Measurements from ENCODE around the gene SHROOM1. TPM values are rescaled to one million over a fixed set of nuclear protein-coding genes. Genes with fewer than 3 reads are reported as not detected.

SHROOM1 gene
- total RNA-seq, 1 donor from 2014 or later, result 4.5 TPM

GRCh38 chr5:132824426-132824825 lies 6.0 kb downstream of the SHROOM1 start:
- H3K4me3 Mint-ChIP-seq (ENCODE audit: unreplicated experiment), result no peak overlapping the region
- TF ChIP-seq CTCF (IDR thresholded peaks at IDR 0.05), result no peak
- no peak for DNase-seq (ENCODE audit: extremely low spot score, unreplicated experiment)
- no peak overlapping the region for H3K27ac Mint-ChIP-seq (ENCODE audit: unreplicated experiment)
- no peaks in the 10 kb centered on the region for H3K27me3 Mint-ChIP-seq (ENCODE audit: unreplicated experiment)
- H3K36me3 Mint-ChIP-seq (ENCODE audit: unreplicated experiment), result no peaks in the 10 kb centered on the region
- H3K4me1 Mint-ChIP-seq (ENCODE audit: unreplicated experiment), result peaks cover 14% of the 10 kb centered on the region
- H3K9me3 Mint-ChIP-seq (ENCODE audit: unreplicated experiment), result no peaks in the 10 kb centered on the region

- Mint-ChIP-seq H3K9me3 (ENCODE audit: unreplicated experiment) (no peaks in the 10 kb centered on the region), H3K36me3 (ENCODE audit: unreplicated experiment) (no peaks in the 10 kb centered on the region), H3K4me1 (ENCODE audit: unreplicated experiment) (peaks cover 10% of the 10 kb centered on the region), H3K27me3 (ENCODE audit: unreplicated experiment) (no peaks in the 10 kb centered on the region), H3K27ac (ENCODE audit: unreplicated experiment) (no peak overlapping the region), H3K4me3 (ENCODE audit: unreplicated experiment) (no peak overlapping the region)
- DNase-seq (ENCODE audit: extremely low spot score, unreplicated experiment), result no peak
- TF ChIP-seq CTCF (IDR thresholded peaks at IDR 0.05), result no peak
Measured at GRCh38 chr5:132823481-132824050, 6.9 kb downstream of the SHROOM1 start.

- H3K36me3 Mint-ChIP-seq (ENCODE audit: unreplicated experiment), result no peaks in the 10 kb centered on the region
- H3K27ac Mint-ChIP-seq (ENCODE audit: unreplicated experiment), result no peak overlapping the region
- no peak for DNase-seq (ENCODE audit: extremely low spot score, unreplicated experiment)
- peaks cover 10% of the 10 kb centered on the region for H3K4me1 Mint-ChIP-seq (ENCODE audit: unreplicated experiment)
- no peak overlapping the region for H3K4me3 Mint-ChIP-seq (ENCODE audit: unreplicated experiment)
- H3K27me3 Mint-ChIP-seq (ENCODE audit: unreplicated experiment), result no peaks in the 10 kb centered on the region
- no peak for TF ChIP-seq CTCF (IDR thresholded peaks at IDR 0.05)
- no peaks in the 10 kb centered on the region for H3K9me3 Mint-ChIP-seq (ENCODE audit: unreplicated experiment)
Measured at GRCh38 chr5:132822650-132823480, 7.6 kb downstream of the SHROOM1 start.

- Mint-ChIP-seq H3K27ac (ENCODE audit: unreplicated experiment) (no peak overlapping the region), H3K36me3 (ENCODE audit: unreplicated experiment) (no peaks in the 10 kb centered on the region), H3K4me3 (ENCODE audit: unreplicated experiment) (no peak overlapping the region), H3K9me3 (ENCODE audit: unreplicated experiment) (no peaks in the 10 kb centered on the region), H3K27me3 (ENCODE audit: unreplicated experiment) (no peaks in the 10 kb centered on the region), H3K4me1 (ENCODE audit: unreplicated experiment) (peaks cover 10% of the 10 kb centered on the region)
- no peak for TF ChIP-seq CTCF (IDR thresholded peaks at IDR 0.05)
- no peak for DNase-seq (ENCODE audit: extremely low spot score, unreplicated experiment)
Measured at GRCh38 chr5:132821791-132822190, 8.7 kb downstream of the SHROOM1 start.

GRCh38 chr5:132821350-132821749 lies 9.1 kb downstream of the SHROOM1 start:
- Mint-ChIP-seq H3K27me3 (ENCODE audit: unreplicated experiment) (no peaks in the 10 kb centered on the region), H3K27ac (ENCODE audit: unreplicated experiment) (no peak overlapping the region), H3K9me3 (ENCODE audit: unreplicated experiment) (no peaks in the 10 kb centered on the region), H3K4me1 (ENCODE audit: unreplicated experiment) (peaks cover 10% of the 10 kb centered on the region), H3K36me3 (ENCODE audit: unreplicated experiment) (no peaks in the 10 kb centered on the region), H3K4me3 (ENCODE audit: unreplicated experiment) (no peak overlapping the region)
- no peak for DNase-seq (ENCODE audit: extremely low spot score, unreplicated experiment)
- no peak for TF ChIP-seq CTCF (IDR thresholded peaks at IDR 0.05)

All from osteocyte (in vitro differentiated cells).